Measurements from ENCODE around the gene ZMAT3.
"Not testable (repeated sequence)": the region's sequence is repeated elsewhere in the genome, so short reads cannot be mapped to it uniquely, and the experiment has no call there.

The ZMAT3 gene, protein sequence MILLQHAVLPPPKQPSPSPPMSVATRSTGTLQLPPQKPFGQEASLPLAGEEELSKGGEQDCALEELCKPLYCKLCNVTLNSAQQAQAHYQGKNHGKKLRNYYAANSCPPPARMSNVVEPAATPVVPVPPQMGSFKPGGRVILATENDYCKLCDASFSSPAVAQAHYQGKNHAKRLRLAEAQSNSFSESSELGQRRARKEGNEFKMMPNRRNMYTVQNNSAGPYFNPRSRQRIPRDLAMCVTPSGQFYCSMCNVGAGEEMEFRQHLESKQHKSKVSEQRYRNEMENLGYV

DNA sequence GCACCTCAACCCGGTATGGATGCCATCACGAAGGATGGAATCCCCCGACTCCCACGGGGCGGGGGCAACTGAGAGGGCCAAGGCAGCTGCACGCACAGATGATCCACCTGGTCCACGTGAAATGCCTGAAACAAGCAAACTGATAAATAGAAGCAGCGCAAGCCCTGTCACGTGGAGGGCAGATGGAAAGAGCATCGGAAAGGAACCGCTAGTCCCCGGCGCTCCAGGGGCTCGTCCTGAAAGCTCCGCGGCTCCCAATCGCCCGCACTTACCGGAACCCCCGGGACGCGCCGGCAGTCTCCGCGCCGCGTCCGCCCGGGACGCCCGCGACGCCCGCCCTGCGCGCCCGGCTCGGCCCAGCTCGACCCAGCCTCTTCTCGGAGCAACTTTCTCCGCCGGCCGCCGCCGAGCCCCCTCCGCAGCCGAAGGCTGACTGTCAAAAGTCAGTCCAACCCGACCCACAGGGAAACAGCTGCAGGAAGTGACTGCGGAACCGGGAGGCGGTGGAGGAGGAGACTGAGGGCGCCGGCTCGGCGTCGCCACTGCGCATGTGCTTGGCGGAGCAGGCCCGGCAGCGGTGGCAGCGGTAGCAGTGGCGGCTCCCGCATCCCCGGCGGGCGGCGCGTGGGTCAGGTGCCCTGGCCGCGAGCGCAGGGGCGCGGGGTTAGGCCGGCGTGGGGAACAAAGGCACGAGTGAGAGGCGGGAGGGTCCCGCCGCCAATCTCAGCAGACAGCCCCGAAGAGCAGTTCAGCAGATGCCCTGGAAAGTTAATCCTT lies at the start of gene ZMAT3:
Gene ZMAT3, minus strand, starts transcription at position 487 of the 777 bp plus-strand sequence. CDS start 4,057 bp downstream, outside the sequence.
- peak; percentile 63 to 75 for DNase-seq

DNA sequence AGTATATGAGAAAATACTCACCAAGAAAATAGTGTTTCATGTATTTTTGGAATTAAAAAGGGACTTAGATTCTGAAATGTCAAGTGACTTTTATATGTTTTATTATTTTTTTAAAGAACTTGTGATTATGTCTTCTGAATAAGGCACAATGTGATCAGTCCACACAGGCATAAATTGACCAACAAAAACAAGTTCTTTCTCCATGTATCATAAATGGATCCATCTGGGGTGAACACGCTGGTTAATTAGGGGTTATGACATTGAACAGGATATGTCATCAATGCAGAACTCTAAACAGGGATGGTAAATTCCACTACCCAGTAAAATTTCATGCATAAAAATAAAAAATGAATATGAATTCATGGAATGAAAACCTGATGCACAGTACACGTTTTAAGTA lies 45.2 kb upstream of the ZMAT3 start:
- no peak for DNase-seq

DNA sequence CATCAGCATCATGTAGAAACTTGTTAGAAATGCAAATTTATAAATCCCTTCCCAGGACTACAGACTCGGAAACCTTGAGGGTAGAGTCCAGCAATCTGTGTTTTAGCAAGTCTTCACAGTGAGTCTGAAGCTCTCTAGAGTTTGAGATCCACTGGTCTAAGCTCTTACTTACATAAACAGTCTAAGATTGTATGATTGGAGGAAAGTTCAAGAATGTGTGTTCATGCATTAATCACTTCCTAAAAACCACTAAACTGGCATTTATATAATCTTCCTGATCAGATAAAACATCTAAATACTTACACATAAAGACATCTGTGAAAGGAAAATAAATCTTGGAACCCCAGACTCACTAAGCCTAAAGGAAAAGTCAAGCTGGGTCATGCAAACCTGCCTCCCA lies 43.8 kb upstream of the ZMAT3 start:
- not testable (repeated sequence) for DNase-seq

DNA sequence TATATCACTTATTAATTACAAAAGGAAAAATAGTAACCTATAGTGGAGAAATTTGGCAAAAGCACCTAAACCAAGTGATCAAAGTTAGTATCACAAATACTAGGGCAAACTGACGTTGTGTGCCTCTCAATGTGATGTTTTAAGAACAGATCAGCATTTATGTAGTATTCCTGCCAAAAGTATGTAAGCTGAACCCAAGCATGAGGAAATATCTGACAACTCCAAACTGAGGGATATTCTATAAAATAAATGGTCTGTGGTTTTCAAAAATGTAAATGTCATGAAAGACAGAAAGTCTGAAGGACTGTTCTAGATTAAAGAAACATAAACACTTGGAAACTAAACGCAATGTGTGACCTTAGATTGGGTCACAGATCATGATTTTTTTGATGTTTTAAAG lies 42.3 kb upstream of the ZMAT3 start:
- DNase-seq: no peak

DNA sequence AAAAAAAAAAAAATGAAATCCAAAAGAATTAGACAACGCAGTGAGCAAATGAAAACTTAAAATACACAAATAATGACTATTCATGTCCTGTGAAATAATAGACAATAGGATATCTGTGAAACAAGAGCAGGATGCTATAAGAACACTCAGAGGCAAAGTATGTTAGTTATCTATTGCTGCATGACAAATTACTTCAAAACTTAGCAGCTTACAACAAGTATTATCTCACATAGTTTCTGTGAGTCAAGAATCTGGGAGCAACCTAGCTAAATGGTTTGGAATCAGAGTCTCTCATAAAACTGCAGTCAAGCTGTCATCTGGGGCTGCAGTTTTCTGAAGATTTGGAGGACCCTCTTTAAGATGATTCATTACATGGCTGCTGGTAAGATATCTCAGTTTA lies 36.5 kb upstream of the ZMAT3 start:
- DNase-seq: no peak

DNA sequence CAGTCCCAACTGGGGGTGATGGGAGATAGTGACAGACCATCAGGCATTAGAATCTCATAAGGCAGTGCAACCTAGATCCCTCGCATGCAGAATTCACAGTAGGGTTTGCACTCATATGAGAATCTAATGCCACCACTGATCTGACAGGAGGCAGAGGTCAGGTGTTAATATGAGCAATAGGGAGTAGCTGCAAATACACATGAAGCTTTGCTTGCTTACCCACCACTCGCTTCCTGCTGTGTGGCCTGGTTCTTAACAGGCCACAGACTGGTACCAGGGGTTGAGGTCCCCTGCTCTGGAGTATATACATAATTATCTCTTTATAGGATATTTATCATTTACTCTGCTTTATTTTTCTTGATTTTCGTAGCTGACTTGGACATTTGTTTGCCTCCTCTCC lies 36.0 kb upstream of the ZMAT3 start:
- no peak for DNase-seq

DNA sequence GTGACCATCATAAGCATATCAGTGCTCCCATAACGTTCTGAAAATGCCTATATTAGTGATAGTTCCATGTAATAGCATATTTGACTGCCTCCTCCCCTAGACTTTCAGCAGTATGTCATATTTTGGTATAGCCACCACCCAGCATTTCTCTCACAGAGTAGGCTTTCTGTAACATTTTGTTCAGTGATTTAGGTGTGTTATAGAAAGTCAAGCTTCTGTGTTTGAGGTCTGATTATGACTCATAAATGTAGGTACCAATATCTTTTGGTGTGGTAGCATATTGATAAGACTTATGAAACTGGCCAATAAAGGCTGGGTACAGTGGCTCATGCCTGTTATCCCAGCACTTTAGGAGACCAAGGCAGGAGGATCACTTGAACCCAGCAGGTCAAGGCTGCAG lies 34.3 kb upstream of the ZMAT3 start:
- no peak for DNase-seq

DNA sequence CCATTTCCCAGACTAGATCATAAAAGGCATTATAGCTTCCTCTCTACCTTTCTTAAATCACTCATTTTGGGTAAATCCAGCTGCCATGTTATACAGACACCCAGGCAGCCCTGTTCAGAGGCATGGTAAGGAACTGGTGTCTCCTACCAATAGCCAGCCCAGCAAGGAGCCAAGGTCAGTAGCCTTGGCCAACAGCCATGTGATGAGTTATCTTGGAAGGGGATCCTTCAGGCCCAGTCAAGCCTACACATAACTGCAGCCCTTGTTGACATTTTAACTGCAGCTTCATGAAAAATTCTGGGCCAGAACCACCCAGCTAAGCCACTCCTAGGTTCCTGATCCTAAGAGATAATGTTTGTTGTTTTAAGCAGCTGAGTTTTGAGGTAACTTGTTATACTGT lies 29.0 kb upstream of the ZMAT3 start:
- no peak for DNase-seq

DNA sequence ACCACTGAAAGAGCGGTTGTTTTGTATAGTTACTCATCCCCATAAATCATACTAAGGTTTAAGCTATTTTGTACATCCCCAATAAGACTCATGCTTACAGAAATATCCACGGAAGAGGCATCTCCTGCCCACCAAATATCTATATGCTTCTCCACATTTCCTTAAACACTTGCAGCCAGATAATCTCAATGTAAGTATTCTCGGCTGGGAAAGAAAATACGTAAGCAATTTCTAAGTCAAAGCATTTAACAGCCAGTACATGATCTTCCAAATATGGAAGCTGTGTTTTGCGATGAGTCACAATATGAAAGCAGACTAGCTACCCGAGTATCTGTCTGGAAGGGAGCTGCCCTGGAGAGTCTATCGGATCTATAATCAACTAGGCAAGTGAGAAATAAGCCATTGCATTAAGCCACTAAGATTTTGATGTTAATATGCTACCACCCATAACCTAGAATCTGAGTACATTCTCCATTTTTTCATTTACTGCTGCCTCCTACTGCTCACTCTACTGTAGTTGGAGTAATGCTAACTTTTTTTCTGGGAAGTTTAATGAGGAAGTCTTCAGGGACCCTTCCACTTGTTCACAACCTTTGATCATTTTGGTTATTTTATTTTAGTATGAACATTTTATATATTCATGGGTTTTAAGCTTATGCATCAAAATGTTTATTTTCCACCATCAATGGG lies 26.9 kb upstream of the ZMAT3 start:
- peak in 1 of 2 experiments; percentile 20 for DNase-seq

DNA sequence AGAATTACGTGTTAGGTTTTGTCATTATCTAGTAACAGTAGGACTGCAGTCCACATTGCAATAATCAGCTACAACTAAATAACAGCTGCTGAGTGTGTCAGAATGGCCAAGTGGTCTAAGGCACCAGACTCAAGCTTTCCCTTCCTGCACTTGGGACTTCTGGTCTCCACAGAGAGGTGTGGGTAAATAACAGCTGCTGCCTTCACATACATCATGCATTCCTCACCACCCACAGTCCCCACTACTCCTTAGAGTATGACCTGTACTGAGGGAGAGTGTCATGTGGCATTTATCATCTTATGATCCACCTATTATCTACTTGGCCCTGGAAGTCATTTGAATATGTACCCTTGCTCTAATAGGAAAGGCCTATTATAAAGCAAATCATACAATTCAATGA lies 22.2 kb upstream of the ZMAT3 start:
- no peak for DNase-seq

DNA sequence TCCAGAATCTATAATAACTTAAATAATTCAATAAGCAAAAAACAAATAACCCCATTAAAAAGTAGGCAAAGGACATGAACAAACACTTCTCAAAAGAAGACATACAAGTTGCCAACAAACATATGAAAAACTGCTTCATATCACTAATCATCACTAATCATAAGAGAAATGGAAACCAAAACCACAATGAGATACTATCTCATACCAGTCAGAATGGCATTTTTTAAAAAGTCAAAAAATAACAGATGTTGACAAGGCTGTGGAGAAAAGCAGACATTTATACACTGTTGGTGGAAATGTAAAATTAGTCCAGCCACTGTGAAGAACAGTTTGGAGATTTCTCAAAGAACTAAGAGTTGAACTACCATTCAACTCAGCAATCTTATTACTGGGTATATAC lies 19.5 kb upstream of the ZMAT3 start:
- DNase-seq: no peak

DNA sequence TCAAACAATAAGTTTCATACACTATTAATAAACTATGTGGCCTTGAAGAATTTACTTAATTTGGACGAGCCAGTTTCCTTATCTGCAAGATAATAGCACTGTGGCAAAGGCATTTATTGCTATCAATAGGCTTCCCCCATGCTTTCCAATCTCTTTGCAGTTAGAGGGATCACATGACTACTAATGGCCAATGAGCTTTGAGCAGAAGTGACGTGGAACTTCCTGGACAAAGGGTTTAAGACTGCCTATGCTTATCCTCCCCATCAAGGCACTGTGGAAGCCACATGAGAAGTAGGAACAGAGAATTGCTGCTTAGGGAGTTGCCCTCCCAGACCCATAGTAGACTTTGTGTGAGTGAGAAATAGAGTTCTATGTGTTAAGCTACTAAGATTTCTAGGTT lies 16.7 kb upstream of the ZMAT3 start:
- DNase-seq: no peak

DNA sequence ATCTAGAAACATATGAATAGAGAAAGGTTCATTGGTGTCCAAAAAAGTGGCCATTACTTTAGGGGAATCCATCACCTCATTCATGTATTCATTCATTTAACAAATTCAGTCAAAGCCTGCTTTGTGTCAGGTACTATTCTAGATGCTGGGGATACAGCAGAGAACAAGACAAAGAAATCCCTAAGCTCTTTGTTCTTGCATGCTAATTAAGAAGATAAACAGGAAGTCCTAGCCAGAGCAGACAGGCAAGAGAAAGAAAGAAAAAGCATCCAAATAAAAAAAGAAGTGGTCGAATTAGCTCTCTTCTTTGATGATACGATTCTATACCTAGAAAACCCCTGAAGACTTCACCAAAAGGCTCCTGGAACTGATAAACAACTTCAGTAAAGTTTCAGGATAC lies 12.4 kb upstream of the ZMAT3 start:
- no peak for DNase-seq

DNA sequence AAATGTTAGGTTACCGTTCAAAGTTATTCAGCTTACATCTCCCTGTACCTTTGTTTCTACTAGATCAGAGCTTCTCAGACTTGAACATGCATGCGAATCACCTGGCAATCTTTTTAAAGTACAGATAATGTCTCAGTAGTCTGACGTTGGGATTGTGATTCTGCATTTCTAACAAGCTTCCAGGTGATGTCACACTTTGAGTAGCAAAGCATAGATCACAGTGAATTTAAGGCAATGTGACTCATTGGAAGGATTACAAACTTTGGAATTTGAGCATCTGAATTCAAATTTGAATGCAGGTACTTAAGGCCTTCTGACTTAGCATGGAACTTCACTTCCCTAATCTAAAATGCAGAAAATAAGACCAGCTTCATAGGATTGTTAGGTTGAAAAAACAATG lies 10.8 kb upstream of the ZMAT3 start:
- DNase-seq: no peak

DNA sequence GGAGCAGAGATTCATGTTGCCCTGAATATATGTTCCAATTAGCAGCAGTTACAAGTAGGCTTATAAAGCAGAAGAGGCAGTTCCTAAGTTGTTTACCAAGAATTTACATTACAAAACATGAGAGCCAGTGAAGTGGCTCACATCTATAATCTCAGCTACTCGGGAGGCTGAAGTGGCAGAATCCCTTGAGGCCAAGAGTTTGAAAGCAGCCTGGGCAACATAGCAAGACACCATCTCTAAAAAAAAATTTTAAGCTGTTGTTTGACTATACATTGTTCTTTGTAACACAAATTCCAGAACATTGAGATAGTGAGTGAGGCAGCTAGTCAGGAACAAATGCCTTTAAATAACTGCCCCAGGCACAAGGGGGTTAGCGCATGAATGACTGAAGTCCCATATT lies 10.3 kb upstream of the ZMAT3 start:
- no peak for DNase-seq

DNA sequence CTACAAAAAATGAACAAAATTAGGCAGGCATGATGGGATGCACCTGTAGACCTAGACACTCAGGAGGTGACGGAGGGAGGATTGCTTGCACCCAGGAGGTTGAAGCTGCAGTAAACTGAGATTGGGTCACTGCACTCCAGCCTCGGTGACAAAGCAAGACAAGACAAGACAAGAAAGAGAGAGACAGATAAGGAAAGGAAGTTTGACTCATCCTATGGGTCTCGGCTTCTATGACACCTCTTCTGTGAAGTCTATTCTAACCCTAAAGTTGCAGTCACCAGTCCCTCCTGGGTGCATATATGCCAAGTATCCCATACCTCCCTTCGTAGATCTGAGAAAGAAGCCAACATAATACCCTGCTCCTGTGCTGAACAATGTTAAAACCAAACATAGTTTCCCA lies 7.9 kb upstream of the ZMAT3 start:
- DNase-seq: no peak

DNA sequence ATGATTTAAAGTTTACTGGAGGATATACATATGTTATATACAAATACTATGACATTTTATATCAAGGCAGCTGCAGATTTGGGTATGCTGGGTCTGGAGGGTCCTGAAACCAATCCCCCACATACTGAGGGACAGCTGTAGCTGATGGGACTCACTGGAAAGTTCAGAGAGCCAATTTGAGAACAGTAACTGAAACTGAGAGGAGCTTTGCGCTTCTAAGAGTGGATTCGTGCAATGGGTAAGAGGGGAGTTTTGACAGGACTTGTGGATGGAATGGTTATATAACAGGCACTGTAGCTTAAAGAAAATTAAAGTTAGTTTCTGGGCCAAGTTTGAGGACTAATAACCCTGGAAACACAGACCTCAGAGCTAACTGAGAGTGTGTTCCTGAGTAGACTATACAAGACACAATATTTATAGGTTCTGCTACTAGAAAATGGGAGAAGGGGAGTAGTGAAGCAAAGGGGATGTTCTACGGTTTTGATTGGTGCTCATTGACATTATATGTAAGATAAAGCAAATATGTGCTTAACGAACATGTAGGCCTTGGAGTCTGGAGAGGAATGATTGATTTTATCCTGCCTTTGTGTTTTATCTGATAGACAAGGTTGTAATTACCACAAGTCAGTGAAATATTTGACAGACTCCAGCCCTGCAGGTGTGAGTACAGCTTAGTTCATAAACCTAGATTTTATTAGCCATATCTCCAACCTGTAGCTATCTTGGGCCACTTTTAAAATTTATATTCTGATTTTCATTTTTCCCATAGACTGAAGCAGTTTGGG lies 4.8 kb upstream of the ZMAT3 start:
- DNase-seq: no peak

DNA sequence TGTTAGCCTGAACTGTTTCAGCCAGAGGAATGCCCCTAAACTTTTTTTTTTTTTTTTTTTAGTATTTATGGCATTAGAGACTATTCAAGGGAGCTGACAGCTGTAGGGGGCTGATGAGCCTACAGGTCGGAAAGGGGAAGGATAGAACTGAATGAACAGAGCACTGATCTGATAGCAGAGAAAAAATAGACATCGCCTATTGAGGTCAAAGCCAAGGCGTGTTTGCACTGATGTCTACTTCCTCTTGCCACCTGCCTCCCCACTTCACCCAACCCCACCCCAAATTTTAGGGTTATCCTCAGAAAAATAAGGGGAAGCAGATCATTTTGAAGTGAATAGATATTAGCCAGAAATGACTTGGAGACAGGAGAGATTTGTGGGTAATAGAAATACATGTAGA lies 3.0 kb upstream of the ZMAT3 start:
- DNase-seq: peak; percentile 18 to 29

DNA sequence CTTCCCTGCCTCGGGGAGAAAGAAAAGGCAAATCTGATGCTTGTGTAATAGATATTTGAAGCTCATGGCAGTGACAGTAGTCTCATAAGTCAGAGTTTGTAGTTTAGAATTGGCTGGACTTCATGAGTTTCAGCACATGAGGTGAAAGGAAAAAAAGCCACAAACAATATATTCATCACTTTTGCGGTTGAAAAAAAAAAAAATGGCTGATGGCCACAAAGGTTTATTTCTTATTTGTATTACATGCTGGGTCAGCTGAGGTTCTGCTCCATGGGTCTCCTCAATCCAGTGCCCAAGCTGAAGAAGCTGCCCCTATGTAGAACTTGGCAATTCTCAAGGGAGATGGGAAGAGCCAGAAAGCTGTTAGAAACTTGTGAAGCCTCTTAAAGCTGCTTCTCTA lies 2.2 kb upstream of the ZMAT3 start:
- DNase-seq: no peak

DNA sequence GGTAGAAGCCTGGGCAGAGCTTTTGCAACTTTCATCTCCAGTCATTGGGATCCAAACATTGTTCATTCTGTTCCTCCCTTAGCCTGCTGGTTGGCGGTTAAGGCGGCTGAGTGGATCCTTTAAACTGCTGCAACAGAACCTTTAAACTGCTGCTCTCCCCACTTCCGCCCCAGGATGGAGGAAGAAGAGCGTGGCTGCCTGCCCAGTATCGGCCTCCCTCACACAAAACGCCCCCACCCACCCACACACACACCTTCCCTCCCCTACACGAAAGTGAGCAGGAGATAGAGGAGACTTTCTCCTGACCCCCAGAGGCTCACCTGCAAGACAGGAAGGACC lies 460 bp upstream of the ZMAT3 start:
- DNase-seq: peak; percentile 52 to 55

DNA sequence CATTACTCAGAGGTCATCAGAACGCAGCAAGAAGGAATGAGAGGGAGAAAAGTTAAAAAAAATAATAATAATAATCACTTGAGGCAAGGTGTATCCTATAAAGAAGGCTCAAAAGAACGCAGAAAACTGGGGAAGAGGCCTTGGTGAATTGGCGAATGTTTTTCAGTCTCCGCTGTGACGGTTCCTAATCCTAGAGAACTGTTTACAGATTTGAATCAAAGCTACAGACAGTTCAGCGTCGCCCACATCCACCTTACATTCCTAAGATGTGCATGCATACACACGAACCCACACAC lies 634 bp downstream of the ZMAT3 start:
- no peak for DNase-seq

DNA sequence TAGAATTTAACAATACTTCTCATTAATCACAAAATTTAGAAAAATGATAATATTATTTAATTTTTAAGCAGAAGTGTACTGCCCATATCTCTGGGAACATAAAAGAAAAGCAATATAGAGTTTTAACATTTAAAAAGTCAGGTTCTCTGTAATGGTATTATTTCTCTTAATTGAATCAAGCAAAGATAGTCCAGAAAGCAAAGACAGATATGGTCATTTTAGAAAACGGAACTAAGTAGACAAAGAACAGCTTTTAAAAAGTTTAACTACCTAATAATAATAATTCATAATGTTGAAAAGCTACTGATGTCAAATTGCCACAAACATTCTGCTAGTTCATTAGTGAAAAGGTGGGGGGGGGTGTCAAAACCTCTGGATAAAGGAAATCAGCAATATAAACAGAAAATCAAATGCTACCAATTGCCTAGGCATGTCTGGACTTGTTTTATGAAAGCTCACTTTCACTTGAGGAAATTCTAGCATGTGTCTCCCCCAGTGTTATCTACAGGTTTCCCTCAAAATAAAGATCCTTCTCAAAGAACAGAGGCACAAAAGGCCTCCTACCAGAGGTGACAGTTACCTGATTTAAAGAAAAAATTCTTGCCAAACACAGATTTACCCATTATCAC lies 1.7 kb downstream of the ZMAT3 start:
- no peak for DNase-seq
